Motor neuron (in vitro differentiated cells): ENCODE results near the gene RARRES1. TPM values are rescaled to one million over a fixed set of nuclear protein-coding genes. Genes with fewer than 3 reads are reported as not detected.
A peak's percentile ranks its signal among the peaks of the same experiment; 100 is the strongest.

ENCODE experiments used
- ATAC-seq, 8 experiments: fragments of 200-7000 bp; cut with Tn5 transposase; replicated peaks in 6 of 8; 2 replicates each; pipeline ENCODE4 v1.8.0; 2021; ENCODE audit warnings: mild to moderate bottlenecking in 8 of 8, moderate library complexity in 8 of 8
- H3K27ac ChIP-seq, 2 donors: fragments of 250-450 bp; sonication (Bioruptor Pico); 2 replicates each; pipeline ENCODE4 v1.9.0; 2021; ENCODE audit warnings: antibody characterized with exemption in 2 of 2, mild to moderate bottlenecking in 2 of 2, moderate library complexity in 1 of 2
- H3K4me1 ChIP-seq, 2 donors: fragments of 250-450 bp; sonication (Bioruptor Pico); replicated peaks in 1 of 2; 2 replicates each; pipeline ENCODE4 v1.6.1; 2021; ENCODE audit warnings: antibody characterized with exemption in 2 of 2, mild to moderate bottlenecking in 2 of 2, moderate library complexity in 1 of 2
- H3K4me3 ChIP-seq, 5 donors: fragments of 250-450 bp; sonication (Bioruptor Pico); 2 replicates each; pipeline ENCODE4 v1.9.0; 2021; ENCODE audit warnings: antibody characterized with exemption in 5 of 5, mild to moderate bottlenecking in 5 of 5, moderate library complexity in 4 of 5
- WGBS, 10 experiments: fragments of 450-650 bp; shearing (Covaris generic); methylation state at CpG; one replicate each; pipeline ENCODE4 v1.0.0; 2022; 5-methylcytosine and 5-hydroxymethylcytosine counted together
- in situ Hi-C, 9 experiments: fragments of 400-800 bp; cut with MboI; loops; one replicate each; pipeline ENCODE4 v1.15.0; 2021; ENCODE audit warnings: low sequenced_read_pairs in 9 of 9, low pct_unique_long_range_greater_than_20kb in 2 of 9; ENCODE audit not compliant: unreplicated experiment in 9 of 9
- total RNA-seq, 8 experiments: library from RNA; unstranded; fragments of 300-600 nt; gene quantifications; 2 replicates each; pipeline versions ENCODE4 v1.2.3 to v1.2.4, GENCODE V29; 2022

RARRES1 gene
- total RNA-seq, 8 experiments from 2014 or later, result 0.38 to 49.2 (median 1.5) TPM

GRCh38 chr3:158738653-158739052, 6.4 kb upstream of the RARRES1 start:
- in situ Hi-C loops, result loop anchor here in 1 of 9 experiments (25.0 kb wide), 1 partner anchor 524 kb away; no protein-coding TSS in a partner anchor
- no peak for ATAC-seq
- H3K4me1 ChIP-seq, result no peaks in the 10 kb centered on the region
- WGBS, 10 experiments, result 40 to 93% (median 78%) methylated on average over 1 to 4 of the region's 6 CpGs; no CpG with 5 or more reads in 6 of the 10 experiments
- no peak overlapping the region for H3K4me3 ChIP-seq
- no peak overlapping the region for H3K27ac ChIP-seq

GRCh38 chr3:158737976-158738615, 5.8 kb upstream of the RARRES1 start:
- H3K4me3 ChIP-seq, result no peak overlapping the region
- 20 to 100% (median 87%) methylated on average over 1 to 5 of the region's 9 CpGs; no CpG with 5 or more reads in 2 of the 10 experiments for WGBS, 10 experiments
- in situ Hi-C loops, result loop anchor here in 1 of 9 experiments (25.0 kb wide), 1 partner anchor 524 kb away; no protein-coding TSS in a partner anchor

GRCh38 chr3:158737410-158737809, 5.2 kb upstream of the RARRES1 start:
- no peak for ATAC-seq
- in situ Hi-C loops, result loop anchor here in 1 of 9 experiments (25.0 kb wide), 1 partner anchor 525 kb away; no protein-coding TSS in a partner anchor
- 43 to 95% (median 77%) methylated on average over 1 to 2 of the region's 2 CpGs; no CpG with 5 or more reads in 4 of the 10 experiments for WGBS, 10 experiments
- Histone ChIP-seq H3K4me1 (no peaks in the 10 kb centered on the region), H3K27ac (no peak overlapping the region), H3K4me3 (no peak overlapping the region)

More at GRCh38 chr3:158737976-158738615, 5.8 kb upstream of the RARRES1 start:
- Histone ChIP-seq H3K4me1 (no peaks in the 10 kb centered on the region), H3K27ac (no peak overlapping the region)
- no peak for ATAC-seq

GRCh38 chr3:158735296-158736033, 3.2 kb upstream of the RARRES1 start:
- no peak for ATAC-seq
- WGBS, 10 experiments, result 62 to 100% (median 86%) methylated on average over 1 to 6 of the region's 7 CpGs
- in situ Hi-C loops, result loop anchor here in 1 of 9 experiments (25.0 kb wide), 1 partner anchor 527 kb away; no protein-coding TSS in a partner anchor
- Histone ChIP-seq H3K4me1 (peaks cover 6 to 7% of the 10 kb centered on the region in 2 donors), H3K4me3 (no peak overlapping the region), H3K27ac (no peak overlapping the region)

- Histone ChIP-seq H3K4me3 (no peak overlapping the region), H3K27ac (no peak overlapping the region), H3K4me1 (peaks cover 6 to 7% of the 10 kb centered on the region in 2 donors)
- in situ Hi-C loops, result loop anchor here in 1 of 9 experiments (25.0 kb wide), 1 partner anchor 529 kb away; no protein-coding TSS in a partner anchor
- 50 to 100% (median 100%) methylated on average over 1 to 2 of the region's 3 CpGs; no CpG with 5 or more reads in 4 of the 10 experiments for WGBS, 10 experiments
- ATAC-seq, result no peak
Observed at GRCh38 chr3:158733656-158734055, 1.4 kb upstream of the RARRES1 start.

- Histone ChIP-seq H3K4me1 (peaks cover 6 to 7% of the 10 kb centered on the region in 2 donors), H3K27ac (no peak overlapping the region), H3K4me3 (peak overlapping the region in 1 of 5 donors; percentile 42)
- WGBS, 10 experiments, result 70 to 100% (median 83%) methylated on average over 1 to 5 of the region's 15 CpGs; no CpG with 5 or more reads in 5 of the 10 experiments
- in situ Hi-C loops, result loop anchor here in 1 of 9 experiments (25.0 kb wide), 1 partner anchor 529 kb away; no protein-coding TSS in a partner anchor
- ATAC-seq, result peak in 2 of 8 experiments; percentile 4 to 12
Observed at GRCh38 chr3:158732856-158733200, 571 bp upstream of the RARRES1 start.

- Histone ChIP-seq H3K4me3 (peak overlapping the region; percentile 24 to 46 (median 37)), H3K27ac (no peak overlapping the region), H3K4me1 (peaks cover 6 to 7% of the 10 kb centered on the region in 2 donors)
- in situ Hi-C loops, result loop anchor here in 1 of 9 experiments (25.0 kb wide), 1 partner anchor 531 kb away; no protein-coding TSS in a partner anchor
- no peak for ATAC-seq
- 30 to 92% (median 81%) methylated on average over 2 to 13 of the region's 14 CpGs; no CpG with 5 or more reads in 1 of the 10 experiments for WGBS, 10 experiments
Observed at GRCh38 chr3:158731486-158731885, 771 bp downstream of the RARRES1 start.

GRCh38 chr3:158728851-158729250, 3.4 kb downstream of the RARRES1 start:
- Histone ChIP-seq H3K27ac (no peak overlapping the region), H3K4me1 (peaks cover 6 to 7% of the 10 kb centered on the region in 2 donors), H3K4me3 (no peak overlapping the region)
- in situ Hi-C loops, result loop anchor here in 3 of 9 experiments (5.0 to 25.0 kb wide), 3 partner anchors 56 to 533 kb away; no protein-coding TSS in a partner anchor
- ATAC-seq, result no peak

- ATAC-seq, result no peak
- WGBS, 10 experiments, result 0 to 77% (median 61%) methylated on average over 2 to 4 of the region's 4 CpGs; no CpG with 5 or more reads in 2 of the 10 experiments
Observed at GRCh38 chr3:158728061-158728377, 4.2 kb downstream of the RARRES1 start.

GRCh38 chr3:158727206-158728060, 4.8 kb downstream of the RARRES1 start:
- no peak overlapping the region for H3K4me3 ChIP-seq
- in situ Hi-C loops, result loop anchor here in 3 of 9 experiments (5.0 to 25.0 kb wide), 3 partner anchors 57 to 535 kb away; no protein-coding TSS in a partner anchor
- peak in 7 of 8 experiments; percentile 5 to 37 (median 27) for ATAC-seq
- peaks cover 6 to 7% of the 10 kb centered on the region in 2 donors for H3K4me1 ChIP-seq
- WGBS, 10 experiments, result 0 to 43% (median 21%) methylated on average over 4 to 10 of the region's 10 CpGs; no CpG with 5 or more reads in 2 of the 10 experiments
- H3K27ac ChIP-seq, result no peak overlapping the region

More at GRCh38 chr3:158728061-158728377, 4.2 kb downstream of the RARRES1 start:
- Histone ChIP-seq H3K4me3 (no peak overlapping the region), H3K27ac (no peak overlapping the region), H3K4me1 (peaks cover 6 to 7% of the 10 kb centered on the region in 2 donors)
- in situ Hi-C loops, result loop anchor here in 3 of 9 experiments (5.0 to 25.0 kb wide), 3 partner anchors 57 to 534 kb away; no protein-coding TSS in a partner anchor

- Histone ChIP-seq H3K27ac (no peak overlapping the region), H3K4me3 (no peak overlapping the region), H3K4me1 (no peaks in the 10 kb centered on the region)
- peak in 3 of 8 experiments; percentile 33 to 76 (median 69) for ATAC-seq
- 0 to 80% (median 35%) methylated on average over 2 to 6 of the region's 9 CpGs; no CpG with 5 or more reads in 2 of the 10 experiments for WGBS, 10 experiments
- in situ Hi-C loops, result loop anchor here in 3 of 9 experiments (5.0 to 25.0 kb wide), 3 partner anchors 59 to 537 kb away; no protein-coding TSS in a partner anchor
Observed at GRCh38 chr3:158725348-158726011, 6.8 kb downstream of the RARRES1 start.
